H1 (cell line): ENCODE measurements around the gene CANT1. TPM values are rescaled to one million over a fixed set of nuclear protein-coding genes. Genes with fewer than 3 reads are reported as not detected.

Experiments used
- CTCF ChIA-PET: fragments of 300-600 bp; sonication (Branson Sonifier 250); formaldehyde crosslinking; loops from one replicate; lab custom pipeline; 2021; ENCODE audit not compliant: partially characterized antibody; lab: Charles Lee
- POLR2A ChIA-PET: fragments of 300-600 bp; sonication (Branson Sonifier 250); formaldehyde crosslinking; loops from one replicate; lab custom pipeline; 2021; ENCODE audit warnings: inconsistent platforms; ENCODE audit not compliant: partially characterized antibody; lab: Charles Lee
- DNase-seq, 2 experiments: peaks; one replicate each; pipeline versions ENCODE4 v3.0.0 to v3.0.0-alpha.2; 2010 to 2022; ENCODE audit warnings: low spot score in 2 of 2, low read depth in 1 of 2, mixed read lengths in 1 of 2
- FAIRE-seq: peaks from 2 replicates; lab custom pipeline; 2011; peaks lifted over from hg19 to GRCh38; lab: Jason Lieb, UNC
- H2AFZ ChIP-seq: 2 replicates; pipeline ENCODE4 v1.8.1; 2012; ENCODE audit warnings: low read length, inconsistent platforms
- H2AK5ac ChIP-seq: 2 replicates; pipeline ENCODE4 v1.6.1; 2013; ENCODE audit warnings: low read depth, low read length
- H2BK120ac ChIP-seq: replicated peaks from 2 replicates; pipeline ENCODE3; 2013; ENCODE audit warnings: low read depth, low read length, inconsistent platforms
- H2BK12ac ChIP-seq: 2 replicates; pipeline ENCODE4 v1.6.1; 2013; ENCODE audit warnings: low read depth, low read length
- H2BK15ac ChIP-seq: 2 replicates; pipeline ENCODE4 v1.6.1; 2013; ENCODE audit warnings: low read length
- H2BK20ac ChIP-seq: 2 replicates; pipeline ENCODE4 v1.6.1; 2013; ENCODE audit warnings: low read length
- H2BK5ac ChIP-seq: 2 replicates; pipeline ENCODE4 v1.6.1; 2013; ENCODE audit warnings: low read depth, low read length
- H3K14ac ChIP-seq: 2 replicates; pipeline ENCODE4 v1.6.1; 2013; ENCODE audit warnings: inconsistent platforms; ENCODE audit not compliant: insufficient read length
- H3K18ac ChIP-seq: 2 replicates; pipeline ENCODE4 v1.6.1; 2013; ENCODE audit warnings: low read length; ENCODE audit errors: extremely low read depth
- H3K23ac ChIP-seq: 2 replicates; pipeline ENCODE4 v1.6.1; 2013; ENCODE audit warnings: inconsistent platforms; ENCODE audit not compliant: insufficient read length
- H3K23me2 ChIP-seq: 2 replicates; pipeline ENCODE4 v1.6.1; 2013; ENCODE audit warnings: low read depth, low read length
- H3K27ac ChIP-seq: 2 replicates; pipeline ENCODE4 v1.6.1; 2011; ENCODE audit warnings: low read depth, low read length, inconsistent platforms
- H3K27me3 ChIP-seq, 4 experiments: replicated peaks in 1 of 4; 1 replicate in 1 of 4; 2 replicates in 3 of 4; pipeline versions ENCODE4 v1.6.1 to v1.8.1; 2011 to 2013; ENCODE audit warnings: low read length in 3 of 4, mild to moderate bottlenecking in 3 of 4, inconsistent platforms in 2 of 4, mixed read lengths in 2 of 4, moderate library complexity in 1 of 4; ENCODE audit not compliant: control insufficient read depth in 3 of 4, insufficient read depth in 3 of 4; ENCODE audit errors: extremely low read depth in 1 of 4
- H3K36me3 ChIP-seq, 4 experiments: 2 replicates each; pipeline versions ENCODE4 v1.6.1 to v1.8.1; 2011 to 2013; ENCODE audit warnings: mild to moderate bottlenecking in 4 of 4, low read length in 3 of 4, moderate library complexity in 2 of 4, control low read depth in 1 of 4, inconsistent platforms in 1 of 4; ENCODE audit not compliant: insufficient read depth in 4 of 4, control insufficient read depth in 2 of 4
- H3K4ac ChIP-seq: replicated peaks from 2 replicates; pipeline ENCODE3; 2013; ENCODE audit warnings: low read length, low read depth, mixed read lengths, inconsistent platforms; ENCODE audit not compliant: insufficient read length
- H3K4me1 ChIP-seq, 4 experiments: replicated peaks in 1 of 4; 1 replicate in 1 of 4; 2 replicates in 3 of 4; pipeline versions ENCODE4 v1.6.1 to v1.8.1; 2011 to 2013; ENCODE audit warnings: low read length in 3 of 4, inconsistent platforms in 2 of 4, mixed read lengths in 1 of 4; ENCODE audit not compliant: insufficient read depth in 4 of 4, control insufficient read depth in 3 of 4
- H3K4me2 ChIP-seq, 2 experiments: 2 replicates each; pipeline versions ENCODE4 v1.6.1 to v1.8.1; 2011 to 2013; ENCODE audit warnings: low read depth in 2 of 2, low read length in 2 of 2, control low read depth in 1 of 2, inconsistent platforms in 1 of 2, mild to moderate bottlenecking in 1 of 2; ENCODE audit not compliant: insufficient read depth in 1 of 2
- H3K4me3 ChIP-seq, 4 experiments: fragments of 200-600, 300-600 bp in 1 of 4; sonication (generic), shearing (Covaris generic), sonication (Bioruptor Twin) in 1 of 4; 2 replicates each; pipeline versions ENCODE4 v1.5.1 to v1.8.1; 2011 to 2016; ENCODE audit warnings: low read length in 4 of 4, low read depth in 3 of 4, control low read depth in 2 of 4, inconsistent platforms in 2 of 4, mild to moderate bottlenecking in 2 of 4, mixed read lengths in 1 of 4, moderate library complexity in 1 of 4; ENCODE audit not compliant: insufficient read depth in 2 of 4; ENCODE audit errors: extremely low read depth in 1 of 4
- H3K56ac ChIP-seq: replicated peaks from 2 replicates; pipeline ENCODE3; 2013; ENCODE audit warnings: low read depth, mild to moderate bottlenecking, mixed read lengths, low read length, inconsistent platforms; ENCODE audit not compliant: insufficient read length
- H3K79me1 ChIP-seq: 2 replicates; pipeline ENCODE4 v1.6.1; 2013; ENCODE audit warnings: low read depth, low read length, control low read depth
- H3K79me2 ChIP-seq, 2 experiments: 2 replicates each; pipeline versions ENCODE4 v1.6.1 to v1.8.1; 2012 to 2013; ENCODE audit warnings: low read length in 2 of 2, mild to moderate bottlenecking in 2 of 2, inconsistent platforms in 1 of 2; ENCODE audit not compliant: insufficient read depth in 2 of 2, control insufficient read depth in 1 of 2
- H3K9ac ChIP-seq, 4 experiments: replicated peaks in 1 of 4; 1 replicate in 1 of 4; 2 replicates in 3 of 4; pipeline versions ENCODE4 v1.6.1 to v1.8.1; 2011 to 2013; ENCODE audit warnings: low read depth in 3 of 4, low read length in 3 of 4, control low read depth in 2 of 4, mild to moderate bottlenecking in 2 of 4, moderate library complexity in 2 of 4, inconsistent platforms in 1 of 4; ENCODE audit errors: extremely low read depth in 1 of 4
- H3K9me3 ChIP-seq, 2 experiments: 2 replicates each; pipeline versions ENCODE4 v1.6.1 to v1.8.1; 2012 to 2013; ENCODE audit warnings: mild to moderate bottlenecking in 2 of 2, moderate library complexity in 2 of 2, control low read depth in 1 of 2, inconsistent platforms in 1 of 2, low read depth in 1 of 2, low read length in 1 of 2, mixed read lengths in 1 of 2; ENCODE audit not compliant: insufficient read depth in 2 of 2
- H4K20me1 ChIP-seq, 2 experiments: replicated peaks in 1 of 2; 2 replicates each; pipeline versions ENCODE3 to v1.8.1; 2011 to 2013; ENCODE audit warnings: inconsistent platforms in 2 of 2, low read length in 2 of 2, mild to moderate bottlenecking in 1 of 2; ENCODE audit not compliant: insufficient read depth in 2 of 2, control insufficient read depth in 1 of 2
- H4K5ac ChIP-seq: 2 replicates; pipeline ENCODE4 v1.6.1; 2013; ENCODE audit warnings: low read length, low read depth, mixed read lengths, inconsistent platforms; ENCODE audit not compliant: insufficient read length
- H4K8ac ChIP-seq: 2 replicates; pipeline ENCODE4 v1.8.0; 2013; ENCODE audit warnings: mild to moderate bottlenecking, moderate library complexity, low read length, inconsistent platforms; ENCODE audit not compliant: insufficient read depth; ENCODE audit errors: extremely low read depth
- H4K91ac ChIP-seq: replicated peaks from 2 replicates; pipeline ENCODE3; 2013; ENCODE audit warnings: low read length, mixed read lengths, inconsistent platforms; ENCODE audit not compliant: insufficient read length
- CEBPB ChIP-seq: IDR thresholded peaks from 2 replicates; pipeline ENCODE4 v1.6.1; 2012; ENCODE audit warnings: low read depth, low read length
- CREB1 ChIP-seq: IDR thresholded peaks from 2 replicates; pipeline ENCODE4 v1.6.1; 2012; ENCODE audit warnings: inconsistent platforms
- EGR1 ChIP-seq: IDR thresholded peaks from 2 replicates; pipeline ENCODE4 v1.6.1; 2011; ENCODE audit warnings: low read depth, low read length, borderline replicate concordance
- EP300 ChIP-seq, 2 experiments: IDR thresholded peaks; 1 replicate in 1 of 2; 2 replicates in 1 of 2; pipeline ENCODE4 v1.6.1; 2011 to 2012; ENCODE audit warnings: low read depth in 2 of 2, low read length in 2 of 2, mild to moderate bottlenecking in 2 of 2, borderline replicate concordance in 1 of 2, inconsistent platforms in 1 of 2, moderate library complexity in 1 of 2
- GTF2F1 ChIP-seq: IDR thresholded peaks from 2 replicates; pipeline ENCODE4 v1.6.1; 2012; ENCODE audit warnings: low read depth, low read length, improper control_type of control experiment, borderline replicate concordance
- HDAC6 ChIP-seq: IDR thresholded peaks from one replicate; pipeline ENCODE4 v1.7.1; 2012; ENCODE audit warnings: low read depth, mild to moderate bottlenecking, inconsistent platforms, low read length, moderate library complexity
- JUND ChIP-seq: IDR thresholded peaks from 2 replicates; pipeline ENCODE4 v1.6.1; 2011; ENCODE audit warnings: mild to moderate bottlenecking, improper control_type of control experiment, low read length
- POLR2AphosphoS5 ChIP-seq: IDR thresholded peaks from 2 replicates; pipeline ENCODE4 v1.6.1; 2011; ENCODE audit warnings: low read depth, low read length
- RXRA ChIP-seq: IDR thresholded peaks from 2 replicates; pipeline ENCODE4 v1.6.1; 2011; ENCODE audit warnings: low read depth, mild to moderate bottlenecking, low read length, moderate library complexity; ENCODE audit not compliant: insufficient read depth
- SIRT6 ChIP-seq: IDR thresholded peaks from one replicate; pipeline ENCODE4 v1.7.1; 2012; ENCODE audit warnings: low read length, inconsistent platforms
- SP2 ChIP-seq: IDR thresholded peaks from 2 replicates; pipeline ENCODE4 v1.6.1; 2012; ENCODE audit warnings: mild to moderate bottlenecking, low read length, inconsistent platforms
- TBP ChIP-seq: IDR thresholded peaks from 2 replicates; pipeline ENCODE4 v1.6.1; 2011; ENCODE audit warnings: low read depth, low read length, improper control_type of control experiment
- WGBS, 2 experiments: shearing (Covaris generic) in 1 of 2; methylation state at CpG; one replicate each; pipeline versions ENCODE4 v1.1.6 to v1.1.7; 2013 to 2015; ENCODE audit warnings: low lambda C conversion rate in 2 of 2, mixed read lengths in 2 of 2, inconsistent platforms in 1 of 2, low coverage in 1 of 2, missing lambda C conversion rate in 1 of 2; ENCODE audit not compliant: insufficient replicate concordance in 2 of 2, insufficient coverage in 1 of 2, insufficient read length in 1 of 2; ENCODE audit errors: extremely low coverage in 1 of 2, missing lambda C conversion rate in 1 of 2; 5-methylcytosine and 5-hydroxymethylcytosine counted together
- polyA plus RNA-seq, 7 experiments: library from polyadenylated mRNA; depleted of rRNA in 3 of 7; stranded (reverse) in 5 of 7; unstranded in 2 of 7; fragments of >200 nt in 5 of 7; fragments of 200-250 nt in 2 of 7; gene quantifications; 1 replicate in 5 of 7; 2 replicates in 1 of 7; 4 replicates in 1 of 7; pipeline versions ENCODE4 v1.2.1 to v1.2.3, GENCODE V29; 2011 to 2013; ENCODE audit warnings: missing spikeins in 2 of 7, mixed read lengths in 2 of 7
- total RNA-seq: library from RNA; stranded (reverse); fragmentation: NEBNext Ultra II Directional; extraction: Animal tissue kit (Norgen Biotek cat#: 25700); gene quantifications from 2 replicates; pipeline ENCODE4 v1.2.1, GENCODE V29; 2021
- TF ChIP-seq, protein P1 (sequence below): IDR thresholded peaks from 2 replicates; pipeline ENCODE4 v1.6.1; 2011; ENCODE audit warnings: low read length, improper control_type of control experiment

CANT1 gene
- total and polyA plus RNA-seq, 2 of the 8 experiments (the other 6 are each of a cell fraction or from before 2014, with no cell fraction given), result 23.0 to 32.6 TPM

DNA sequence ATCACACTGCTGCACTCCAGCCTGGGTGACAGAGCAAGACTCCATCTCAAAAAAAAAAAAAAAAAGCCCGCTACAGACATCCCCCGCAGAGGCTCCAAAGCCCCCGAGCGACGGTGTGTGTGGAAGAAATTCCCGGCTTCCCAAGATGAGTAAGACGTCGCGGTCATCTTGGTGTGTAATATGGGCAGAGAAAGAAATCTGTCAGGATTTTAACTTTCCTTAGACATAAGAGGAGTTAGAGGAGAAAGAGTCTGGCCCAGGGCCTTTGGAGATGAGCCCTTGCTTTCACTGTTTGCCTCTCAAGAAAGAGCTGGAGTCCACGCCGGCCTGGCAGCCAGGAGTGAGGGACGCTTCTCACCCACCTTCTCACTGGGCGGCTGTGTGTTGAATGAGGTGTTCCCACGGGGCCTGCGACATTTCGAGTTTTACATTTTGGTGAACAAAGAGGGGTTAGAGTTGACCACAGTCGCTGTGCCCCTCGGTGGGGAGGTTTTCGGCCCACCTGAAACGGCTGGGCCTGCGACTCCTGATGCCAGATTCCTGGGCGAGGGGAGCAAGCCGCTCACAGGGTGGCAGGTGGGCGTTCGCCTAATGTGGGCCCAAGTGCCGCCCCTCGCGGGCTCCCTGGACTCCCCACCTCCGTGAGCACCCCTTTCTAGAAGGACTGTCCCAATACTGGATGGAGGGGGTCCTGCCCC lies 32.3 kb upstream of the CANT1 start:
- H3K18ac ChIP-seq, result no peak overlapping the region
- no peaks in the 10 kb centered on the region for H3K79me2 ChIP-seq
- CTCF ChIA-PET, result interaction anchor here (0.5 to 4.3 kb wide), 30 partner anchors 9 to 1741 kb away, joined by 3 to 26 read pairs (median 4); partner anchors contain the start of gene ENGASE
- H2BK120ac ChIP-seq, result no peak overlapping the region
- H2BK20ac ChIP-seq, result no peak overlapping the region
- H3K4me3 ChIP-seq, result no peak overlapping the region
- H3K27ac ChIP-seq, result no peak overlapping the region
- H2BK15ac ChIP-seq, result no peak overlapping the region
- POLR2A ChIA-PET, result no interaction called here
- H2BK12ac ChIP-seq, result no peak overlapping the region
- 78% methylated on average over 28 of the region's 29 CpGs; no CpG with 5 or more reads in 1 of the 2 experiments for WGBS, 2 experiments
- no peaks in the 10 kb centered on the region; a peak in 1 of 7 replicates for H3K27me3 ChIP-seq
- peaks cover 8% of the 10 kb centered on the region for H3K79me1 ChIP-seq
- H3K4me2 ChIP-seq, result no peak overlapping the region
- H4K5ac ChIP-seq, result no peak overlapping the region
- H3K23ac ChIP-seq, result no peak overlapping the region
- H4K91ac ChIP-seq, result no peak overlapping the region
- no peak overlapping the region for H2AK5ac ChIP-seq
- H3K23me2 ChIP-seq, result peaks cover 4% of the 10 kb centered on the region; the same call in 1 of the 2 replicates
- no peak overlapping the region for H2BK5ac ChIP-seq
- peaks cover 0 to 11% of the 10 kb centered on the region in 2 experiments for H4K20me1 ChIP-seq
- no peak for FAIRE-seq
- H2AFZ ChIP-seq, result no peak overlapping the region
- no peak overlapping the region for H3K14ac ChIP-seq
- H3K4me1 ChIP-seq, result no peaks in the 10 kb centered on the region
- no peak overlapping the region for H3K56ac ChIP-seq
- H3K4ac ChIP-seq, result no peak overlapping the region
- DNase-seq, result no peak
- no peak overlapping the region for H4K8ac ChIP-seq
- no peaks in the 10 kb centered on the region; a peak in 1 of 8 replicates for H3K36me3 ChIP-seq
- H3K9me3 ChIP-seq, result no peaks in the 10 kb centered on the region; a peak in 1 of 4 replicates
- H3K9ac ChIP-seq, result no peak overlapping the region
- TF ChIP-seq CEBPB (no peak), JUND (no peak), EP300 (IDR thresholded peaks at IDR 0.05; ENCODE audit: borderline replicate concordance in 1 of 2, low read depth in 2 of 2, low read length in 2 of 2) (no peak), SP2 (no peak), CREB1 (no peak), TBP (no peak), SIRT6 (no peak), GTF2F1 (no peak), RXRA (no peak), EGR1 (no peak), POLR2AphosphoS5 (no peak), HDAC6 (no peak)
- TF ChIP-seq, protein P1, sequence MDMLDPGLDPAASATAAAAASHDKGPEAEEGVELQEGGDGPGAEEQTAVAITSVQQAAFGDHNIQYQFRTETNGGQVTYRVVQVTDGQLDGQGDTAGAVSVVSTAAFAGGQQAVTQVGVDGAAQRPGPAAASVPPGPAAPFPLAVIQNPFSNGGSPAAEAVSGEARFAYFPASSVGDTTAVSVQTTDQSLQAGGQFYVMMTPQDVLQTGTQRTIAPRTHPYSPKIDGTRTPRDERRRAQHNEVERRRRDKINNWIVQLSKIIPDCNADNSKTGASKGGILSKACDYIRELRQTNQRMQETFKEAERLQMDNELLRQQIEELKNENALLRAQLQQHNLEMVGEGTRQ, result no peak
